ENCODE data around the gene LSAMP. TPM values are rescaled to one million over a fixed set of nuclear protein-coding genes. Genes with fewer than 3 reads are reported as not detected.

LSAMP gene
- total and polyA plus RNA-seq, 9 of the 15 experiments (the other 6 are each of a cell fraction or from before 2014, with no cell fraction given) = 0.09 to 0.11 TPM; not detected in 7

DNA sequence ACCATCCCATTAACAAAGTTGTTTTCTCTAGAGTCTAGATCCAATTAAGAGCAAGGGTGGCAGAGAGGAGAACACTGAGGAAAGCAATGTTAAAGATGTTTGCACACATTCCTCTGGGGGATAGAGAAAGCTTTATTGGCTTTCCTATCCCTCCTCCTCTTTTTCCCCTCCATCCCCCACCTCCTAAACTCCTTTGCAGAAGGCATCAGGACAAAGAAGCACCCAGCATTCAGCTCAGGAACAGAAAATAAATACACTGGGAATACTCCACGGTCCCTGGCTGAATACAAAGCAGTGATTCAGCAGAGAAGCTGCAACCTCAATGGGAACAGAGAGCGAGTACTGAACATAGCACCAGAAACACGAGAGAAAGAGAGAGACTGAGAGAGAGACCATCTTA is 21.9 kb downstream of the LSAMP start (continued):
- TF ChIP-seq, protein P1, sequence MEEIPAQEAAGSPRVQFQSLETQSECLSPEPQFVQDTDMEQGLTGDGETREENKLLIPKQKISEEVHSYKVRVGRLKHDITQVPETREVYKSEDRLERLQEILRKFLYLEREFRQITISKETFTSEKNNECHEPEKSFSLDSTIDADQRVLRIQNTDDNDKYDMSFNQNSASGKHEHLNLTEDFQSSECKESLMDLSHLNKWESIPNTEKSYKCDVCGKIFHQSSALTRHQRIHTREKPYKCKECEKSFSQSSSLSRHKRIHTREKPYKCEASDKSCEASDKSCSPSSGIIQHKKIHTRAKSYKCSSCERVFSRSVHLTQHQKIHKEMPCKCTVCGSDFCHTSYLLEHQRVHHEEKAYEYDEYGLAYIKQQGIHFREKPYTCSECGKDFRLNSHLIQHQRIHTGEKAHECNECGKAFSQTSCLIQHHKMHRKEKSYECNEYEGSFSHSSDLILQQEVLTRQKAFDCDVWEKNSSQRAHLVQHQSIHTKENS (CRISPR knock-in tag; IDR thresholded peaks at IDR 0.05) = no peak
- TF ChIP-seq, protein P2, sequence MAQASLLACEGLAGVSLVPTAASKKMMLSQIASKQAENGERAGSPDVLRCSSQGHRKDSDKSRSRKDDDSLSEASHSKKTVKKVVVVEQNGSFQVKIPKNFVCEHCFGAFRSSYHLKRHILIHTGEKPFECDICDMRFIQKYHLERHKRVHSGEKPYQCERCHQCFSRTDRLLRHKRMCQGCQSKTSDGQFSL (CRISPR knock-in tag; IDR thresholded peaks at IDR 0.05) = no peak
- TF ChIP-seq, protein P2 (tag; IDR thresholded peaks at IDR 0.05) = no peak
- TF ChIP-seq, protein P3, sequence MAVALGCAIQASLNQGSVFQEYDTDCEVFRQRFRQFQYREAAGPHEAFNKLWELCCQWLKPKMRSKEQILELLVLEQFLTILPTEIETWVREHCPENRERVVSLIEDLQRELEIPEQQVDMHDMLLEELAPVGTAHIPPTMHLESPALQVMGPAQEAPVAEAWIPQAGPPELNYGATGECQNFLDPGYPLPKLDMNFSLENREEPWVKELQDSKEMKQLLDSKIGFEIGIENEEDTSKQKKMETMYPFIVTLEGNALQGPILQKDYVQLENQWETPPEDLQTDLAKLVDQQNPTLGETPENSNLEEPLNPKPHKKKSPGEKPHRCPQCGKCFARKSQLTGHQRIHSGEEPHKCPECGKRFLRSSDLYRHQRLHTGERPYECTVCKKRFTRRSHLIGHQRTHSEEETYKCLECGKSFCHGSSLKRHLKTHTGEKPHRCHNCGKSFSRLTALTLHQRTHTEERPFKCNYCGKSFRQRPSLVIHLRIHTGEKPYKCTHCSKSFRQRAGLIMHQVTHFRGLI (CRISPR knock-in tag; IDR thresholded peaks at IDR 0.05) = no peak
- TF ChIP-seq RB1 (IDR thresholded peaks at IDR 0.05; ENCODE audit: low read depth) (no peak), RFX1 (IDR thresholded peaks at IDR 0.05) (no peak)

DNA sequence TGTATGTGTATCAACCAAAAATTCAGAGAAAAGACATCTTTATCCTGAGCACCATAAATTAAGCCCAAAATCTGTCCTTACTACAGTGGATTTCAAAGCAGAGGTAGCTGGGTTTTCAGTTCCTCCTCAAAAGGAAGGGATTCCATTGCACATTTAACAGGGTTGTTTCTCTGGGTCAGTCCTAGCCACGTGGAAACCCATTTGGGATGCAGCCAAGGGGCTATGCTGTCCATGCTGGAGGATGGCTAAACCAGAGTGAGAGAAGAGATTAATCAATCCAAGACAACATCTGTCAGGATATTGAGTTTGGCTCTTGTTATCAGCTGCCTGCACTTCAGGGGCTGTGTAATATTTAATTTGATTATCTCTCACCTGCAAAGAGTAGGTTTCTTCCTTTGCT is 28.1 kb downstream of the LSAMP start:
- no peaks in the 10 kb centered on the region for H4K20me1 ChIP-seq (replicated peaks; ENCODE audit: control insufficient read depth, insufficient read depth, low read length)
- H3K27ac ChIP-seq (ENCODE audit: extremely low read depth, low read depth, low read length) = no peak overlapping the region
- in situ Hi-C loops (cut with MboI) = no loop called here
- WGBS (ENCODE audit: insufficient coverage, low coverage, missing lambda C conversion rate) = no CpG with 5 or more reads among the region's 1 CpG
- ATAC-seq (no peak), FAIRE-seq (no peak), DNase-seq (ENCODE audit: extremely low read depth in 1 of 4, low spot score in 3 of 4) (no peak)
- H3K4me1 ChIP-seq (replicated peaks in 1 of 2; ENCODE audit: control insufficient read depth in 2 of 2, insufficient read depth in 2 of 2, low read length in 2 of 2) = no peaks in the 10 kb centered on the region
- intact Hi-C loops (cut with micrococcal nuclease) = no loop called here
- H2AFZ ChIP-seq (ENCODE audit: low read depth, low read length) = no peak overlapping the region
- BruUV-seq (replicated peaks) = no TSS peak
- H3K27me3 ChIP-seq (ENCODE audit: control insufficient read depth in 2 of 2, insufficient read depth in 2 of 2, low read length in 2 of 2) = no peaks in the 10 kb centered on the region
- no peaks in the 10 kb centered on the region for H3K9me3 ChIP-seq (replicated peaks; ENCODE audit: control insufficient read depth, insufficient read depth, low read depth, low read length)
- H3K4me2 ChIP-seq (ENCODE audit: insufficient read depth, low read length) = no peak overlapping the region
- no peak overlapping the region for H3K4me3 ChIP-seq
- H3K79me2 ChIP-seq (ENCODE audit: control insufficient read depth, insufficient read depth, low read length) = no peaks in the 10 kb centered on the region
- no peak overlapping the region for H3K9ac ChIP-seq (ENCODE audit: insufficient read depth in 1 of 2, low read depth in 2 of 2, low read length in 2 of 2)
- no peaks in the 10 kb centered on the region for H3K9me1 ChIP-seq (ENCODE audit: control insufficient read depth, insufficient read depth, low read length)
- CTCF ChIA-PET (ENCODE audit: low intra/inter-chr PET ratio) = no interaction called here
- POLR2A ChIA-PET = interaction anchor here (0.6 kb wide), 1 partner anchor 843 kb away, joined by 3 read pairs; no protein-coding TSS in a partner anchor
- no peaks in the 10 kb centered on the region for H3K36me3 ChIP-seq (ENCODE audit: control insufficient read depth, insufficient read depth, low read length)
- TF ChIP-seq, protein P4, sequence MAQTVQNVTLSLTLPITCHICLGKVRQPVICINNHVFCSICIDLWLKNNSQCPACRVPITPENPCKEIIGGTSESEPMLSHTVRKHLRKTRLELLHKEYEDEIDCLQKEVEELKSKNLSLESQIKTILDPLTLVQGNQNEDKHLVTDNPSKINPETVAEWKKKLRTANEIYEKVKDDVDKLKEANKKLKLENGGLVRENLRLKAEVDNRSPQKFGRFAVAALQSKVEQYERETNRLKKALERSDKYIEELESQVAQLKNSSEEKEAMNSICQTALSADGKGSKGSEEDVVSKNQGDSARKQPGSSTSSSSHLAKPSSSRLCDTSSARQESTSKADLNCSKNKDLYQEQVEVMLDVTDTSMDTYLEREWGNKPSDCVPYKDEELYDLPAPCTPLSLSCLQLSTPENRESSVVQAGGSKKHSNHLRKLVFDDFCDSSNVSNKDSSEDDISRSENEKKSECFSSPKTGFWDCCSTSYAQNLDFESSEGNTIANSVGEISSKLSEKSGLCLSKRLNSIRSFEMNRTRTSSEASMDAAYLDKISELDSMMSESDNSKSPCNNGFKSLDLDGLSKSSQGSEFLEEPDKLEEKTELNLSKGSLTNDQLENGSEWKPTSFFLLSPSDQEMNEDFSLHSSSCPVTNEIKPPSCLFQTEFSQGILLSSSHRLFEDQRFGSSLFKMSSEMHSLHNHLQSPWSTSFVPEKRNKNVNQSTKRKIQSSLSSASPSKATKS (CRISPR knock-in tag; IDR thresholded peaks at IDR 0.05) = no peak
- no peak for TF ChIP-seq ETV6 (IDR thresholded peaks at IDR 0.05; ENCODE audit: borderline replicate concordance in 1 of 2, low read depth in 2 of 2, low read length in 1 of 2)
- no peak for TF ChIP-seq ETV6 (CRISPR knock-in tag; IDR thresholded peaks at IDR 0.05; ENCODE audit: borderline replicate concordance)
- no peak for TF ChIP-seq SMC3 (conservative IDR thresholded peaks at IDR 0.05; ENCODE audit: insufficient read depth, low read depth, low read length)
- TF ChIP-seq SIX5 (IDR thresholded peaks at IDR 0.05; ENCODE audit: borderline replicate concordance in 1 of 2, insufficient read depth in 1 of 2, low read depth in 1 of 2, low read length in 2 of 2) = no peak
- TF ChIP-seq HNRNPUL1 (IDR thresholded peaks at IDR 0.05; ENCODE audit: low read length) = no peak
- TF ChIP-seq FOXK1 (CRISPR knock-in tag; IDR thresholded peaks at IDR 0.05; ENCODE audit: borderline replicate concordance) = no peak
- no peak for TF ChIP-seq CHCHD3 (CRISPR knock-in tag; IDR thresholded peaks at IDR 0.05)
- TF ChIP-seq HDAC2 (IDR thresholded peaks at IDR 0.05) = no peak
- no peak for TF ChIP-seq RAD21 (CRISPR knock-in tag; conservative IDR thresholded peaks at IDR 0.05 in 1 of 2, IDR thresholded peaks at IDR 0.05 in 1 of 2)
- no peak for TF ChIP-seq BCOR (IDR thresholded peaks at IDR 0.05)
